Stimulated activated CD4-positive, alpha-beta T cell treated with anti-CD3 and anti-CD28 coated beads, TNF-alpha, amount 100 ng/mL, for 1 hour (primary cell): Measurements from ENCODE around the gene DCTN2.

Experiments used
- DNase-seq, 3 donors: peaks; one replicate each; pipeline ENCODE4 v3.0.0-alpha.2; 2020; ENCODE audit warnings: low read depth in 3 of 3, low spot score in 1 of 3

DCTN2 gene

DNA sequence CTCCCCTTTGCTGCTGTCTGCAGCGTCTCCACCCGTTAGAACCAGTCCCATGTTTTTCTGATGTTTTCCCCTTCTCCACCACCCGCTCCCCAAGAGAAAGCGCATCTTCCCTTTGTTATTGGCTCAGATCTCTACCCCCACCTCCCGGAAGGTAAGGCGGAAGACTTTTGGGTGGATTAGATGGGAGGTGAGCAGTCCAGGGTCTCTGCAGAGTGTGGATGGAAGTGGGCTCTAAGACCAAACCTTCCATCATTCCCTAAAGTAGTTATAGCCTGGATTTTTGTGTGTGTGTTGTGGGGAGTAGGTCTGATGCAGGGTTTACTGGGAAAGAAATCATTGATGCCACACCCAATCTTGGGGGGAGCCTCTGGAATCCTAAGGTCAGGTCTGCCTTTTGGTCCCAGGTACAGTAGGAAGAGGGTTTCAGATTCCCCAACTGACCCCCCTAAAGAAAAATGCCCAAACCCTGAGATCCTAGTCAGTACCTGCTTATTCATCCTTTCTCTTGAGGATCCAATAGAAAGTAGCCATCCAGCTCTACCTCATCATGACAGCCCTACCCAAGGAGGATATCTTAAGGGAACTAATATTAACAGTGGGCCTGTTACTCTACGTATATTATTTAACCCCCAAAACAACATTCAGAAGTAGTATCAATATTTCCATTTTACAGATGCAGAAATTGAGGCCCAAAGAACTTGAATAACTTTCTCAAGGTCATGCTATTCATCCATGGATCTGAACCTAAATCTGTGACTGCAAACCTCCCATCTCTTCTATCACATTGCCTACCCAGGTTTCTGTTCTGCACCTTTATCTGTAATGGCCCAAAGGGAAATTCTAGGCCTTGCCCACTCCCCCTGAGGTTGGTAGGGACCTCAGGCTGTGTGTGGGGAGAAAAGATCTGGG, 3.9 kb upstream of the DCTN2 start:
- no peak for DNase-seq

DNA sequence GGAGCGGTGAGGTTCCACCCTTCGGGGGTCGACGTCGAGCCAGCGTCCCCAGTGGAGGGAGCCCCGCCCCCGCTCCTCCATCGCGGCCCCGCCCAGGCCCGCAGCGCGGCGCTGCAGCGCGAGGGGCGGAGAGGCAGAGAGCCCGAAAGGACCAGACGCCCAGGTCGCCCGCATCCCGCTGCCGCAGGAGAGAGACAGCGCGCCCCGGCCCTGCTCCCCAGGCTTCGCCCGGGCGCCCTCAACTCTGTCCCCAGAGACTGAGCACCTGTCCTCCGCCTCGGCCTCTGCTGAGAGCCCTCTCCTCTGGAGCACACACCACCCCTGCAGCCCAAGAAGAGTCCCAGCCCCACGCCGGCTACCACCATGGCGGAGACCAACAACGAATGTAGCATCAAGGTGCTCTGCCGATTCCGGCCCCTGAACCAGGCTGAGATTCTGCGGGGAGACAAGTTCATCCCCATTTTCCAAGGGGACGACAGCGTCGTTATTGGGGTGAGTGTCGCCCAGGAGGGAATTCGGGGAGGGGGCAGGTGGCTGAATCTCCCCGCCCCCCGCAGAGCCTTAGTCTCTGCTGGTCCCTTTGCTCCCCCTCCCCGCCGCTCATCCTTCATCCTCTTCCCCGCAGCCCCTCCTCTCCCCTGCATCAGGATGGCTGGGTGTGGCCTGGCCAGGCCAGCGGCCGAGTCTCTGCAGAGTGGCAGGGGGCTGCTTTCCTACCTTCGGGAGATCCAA, 3.1 kb upstream of the DCTN2 start, which contains the start of gene KIF5A:
Gene KIF5A (plus strand): TSS at position 136 of the 732 bp plus-strand sequence. CDS start 228 bp downstream, at position 364.
- DNase-seq = peak in 2 of 3 donors; percentile 14 to 41

DNA sequence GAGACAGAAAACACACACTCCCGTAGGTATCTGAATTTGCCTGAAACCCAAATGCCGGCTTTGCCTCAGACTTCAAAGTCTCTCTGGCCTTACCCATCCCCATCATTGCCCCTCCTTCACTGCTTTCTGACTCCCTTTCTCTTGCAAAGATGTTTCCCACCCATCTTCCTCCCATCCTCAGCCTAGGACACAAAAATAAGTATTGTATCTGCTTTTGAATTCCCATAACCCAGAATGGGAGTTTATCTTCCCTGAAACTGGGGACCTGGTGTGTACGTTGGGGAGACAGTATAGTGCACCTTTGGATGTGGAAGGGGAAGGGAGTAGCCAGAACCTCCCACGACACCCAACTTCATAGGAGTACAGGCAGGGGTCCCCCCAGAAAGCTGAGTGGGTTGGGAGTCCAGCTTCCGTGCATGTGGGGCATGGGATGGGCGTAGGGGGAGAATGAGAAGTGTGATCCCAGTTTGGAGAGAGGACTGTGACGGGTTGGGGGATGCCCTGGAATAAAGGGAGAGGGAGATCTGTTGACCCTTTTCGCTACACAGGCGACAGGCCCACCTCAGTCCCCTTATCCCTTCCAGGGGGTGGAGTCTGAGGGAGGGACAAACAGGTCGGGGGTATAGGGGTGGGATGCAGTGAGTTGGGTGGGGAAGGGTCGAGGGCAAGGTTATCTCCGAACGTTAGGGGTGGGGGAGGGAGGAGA, 2.4 kb upstream of the DCTN2 start:
- no peak for DNase-seq

DNA sequence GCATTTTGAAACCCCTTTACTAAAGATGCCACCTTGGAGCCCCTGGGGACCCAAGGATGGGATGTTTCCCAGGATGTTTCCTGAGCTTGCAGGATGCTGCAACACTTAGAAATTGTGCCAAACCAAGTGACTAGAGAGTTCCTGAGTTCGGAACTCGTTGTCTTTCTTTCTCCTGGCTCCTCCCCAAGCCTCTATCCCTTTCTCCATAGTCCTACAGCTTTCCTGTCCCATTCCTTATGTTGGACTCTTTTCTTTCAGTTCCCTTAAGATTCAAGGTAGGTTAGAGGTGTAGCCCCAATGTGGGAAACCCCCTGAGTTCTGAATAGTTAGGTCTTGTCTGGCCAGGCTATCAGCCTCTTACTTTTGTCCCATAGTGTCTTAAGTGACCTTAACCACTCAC, 1.5 kb upstream of the DCTN2 start:
- no peak for DNase-seq

DNA sequence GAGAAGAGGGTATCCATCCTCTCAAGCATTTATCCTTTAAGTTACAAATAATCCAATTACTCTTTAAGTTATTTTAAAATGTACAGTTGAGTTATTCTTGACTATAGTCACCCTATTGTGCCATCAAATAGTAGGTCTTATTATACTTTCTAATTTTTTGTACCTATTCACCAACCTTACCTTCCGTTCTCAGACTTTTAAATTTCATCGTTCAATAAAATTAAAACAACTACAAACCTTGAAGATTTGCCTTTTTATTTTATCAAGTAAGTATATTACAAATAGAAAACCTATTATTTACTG, 972 bp upstream of the DCTN2 start:
- DNase-seq = no peak

DNA sequence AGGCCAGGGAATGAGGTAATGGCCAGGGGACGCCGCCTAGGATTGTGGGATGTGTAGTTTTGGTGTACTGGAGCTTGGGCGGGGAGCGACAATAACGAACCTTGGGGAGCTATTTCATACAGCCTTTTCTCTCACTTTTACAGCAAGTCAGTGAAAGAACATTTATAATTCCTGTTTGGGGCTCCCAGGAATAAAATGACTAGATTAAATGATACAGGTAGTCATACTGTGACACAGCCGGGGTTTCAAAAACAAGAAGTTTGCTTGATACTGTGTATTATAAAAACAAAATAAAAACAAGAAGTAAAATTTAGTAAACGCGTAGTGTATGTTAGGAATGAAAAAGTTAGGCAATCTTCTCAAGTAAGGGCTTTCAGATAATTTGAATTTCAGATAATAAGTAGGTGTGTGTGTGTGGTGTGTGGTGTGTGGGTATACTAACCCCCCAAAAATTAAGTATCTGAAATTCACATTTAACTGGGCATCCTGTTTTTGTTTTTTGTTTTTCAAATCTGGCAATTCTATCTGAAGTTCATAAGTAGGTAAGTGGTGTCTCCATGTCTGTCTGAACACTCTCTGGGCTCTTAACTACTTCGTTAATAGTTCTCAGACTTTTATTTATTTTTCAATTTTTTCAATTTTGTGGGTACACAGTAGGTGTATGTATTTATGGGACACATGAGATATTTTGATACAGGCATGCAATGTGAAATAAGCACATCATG, 458 bp upstream of the DCTN2 start:
- no peak for DNase-seq

DNA sequence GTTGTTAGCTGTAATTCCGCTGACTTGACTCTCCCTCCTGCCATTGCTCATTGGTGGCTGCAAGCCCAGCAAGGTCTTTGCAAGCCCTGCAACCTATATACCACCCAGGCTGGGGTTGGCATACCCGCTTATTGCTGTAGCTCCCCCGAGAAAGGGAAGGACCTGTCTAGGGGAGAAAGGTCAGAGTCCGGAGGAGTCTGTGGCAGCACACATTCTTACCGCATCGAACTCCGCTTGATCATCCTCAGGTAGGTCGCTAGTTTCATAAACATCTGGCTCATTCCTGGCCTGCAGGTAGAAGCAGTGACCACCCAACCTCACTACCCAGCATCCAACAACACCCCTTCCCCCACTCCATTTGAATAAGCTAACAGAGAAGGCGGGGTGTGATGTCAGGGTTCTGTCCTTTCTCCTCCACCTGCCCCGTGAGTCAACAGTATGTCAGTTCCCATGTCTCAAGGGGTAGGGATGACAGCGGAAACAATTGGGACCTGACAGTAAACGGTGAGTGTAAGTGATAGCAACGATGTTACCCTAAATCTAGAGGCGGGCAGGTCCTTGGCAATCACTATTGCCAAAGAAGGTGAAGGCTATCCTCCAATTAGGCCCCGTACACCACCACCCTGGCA, 1.1 kb downstream of the DCTN2 start:
- DNase-seq = no peak

DNA sequence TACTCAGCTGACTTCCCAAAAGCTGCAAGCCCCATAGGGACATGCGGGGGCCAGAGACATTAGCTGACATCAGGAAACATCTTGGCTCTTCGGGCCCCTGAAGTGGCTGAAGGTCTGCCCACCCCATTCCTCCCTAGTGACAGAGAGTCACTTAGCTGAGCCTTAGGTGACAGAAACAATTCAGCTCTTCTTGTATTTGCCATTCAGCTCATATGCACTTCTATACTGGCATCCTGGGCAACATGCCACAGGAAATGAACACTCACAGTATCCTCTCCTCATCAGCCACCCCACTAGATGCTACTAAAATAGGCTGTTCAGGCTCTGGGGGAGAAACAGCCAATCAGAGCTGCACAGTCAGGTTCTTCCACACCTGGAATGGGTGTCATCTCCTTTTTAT, 3.4 kb downstream of the DCTN2 start:
- no peak for DNase-seq

DNA sequence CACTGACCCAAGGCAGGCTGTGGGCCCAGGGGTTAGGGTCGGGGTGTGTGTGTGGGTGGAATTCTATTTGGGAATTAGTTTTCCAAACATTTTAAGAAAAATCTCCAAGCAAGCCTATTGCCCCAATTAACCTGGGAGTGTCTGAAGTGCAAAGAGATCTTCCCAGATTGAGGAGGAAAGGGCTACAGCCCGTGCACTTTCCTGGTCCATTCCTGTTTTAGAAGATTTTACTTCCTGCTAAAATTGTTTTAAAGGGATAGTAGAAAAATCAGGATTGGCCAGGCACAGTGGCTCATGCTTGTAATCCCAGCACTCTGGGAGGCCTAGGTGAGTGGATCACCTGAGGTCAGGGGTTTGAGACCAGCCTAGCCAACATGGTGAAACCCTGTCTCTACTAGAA, 5.3 kb downstream of the DCTN2 start:
- no peak for DNase-seq

DNA sequence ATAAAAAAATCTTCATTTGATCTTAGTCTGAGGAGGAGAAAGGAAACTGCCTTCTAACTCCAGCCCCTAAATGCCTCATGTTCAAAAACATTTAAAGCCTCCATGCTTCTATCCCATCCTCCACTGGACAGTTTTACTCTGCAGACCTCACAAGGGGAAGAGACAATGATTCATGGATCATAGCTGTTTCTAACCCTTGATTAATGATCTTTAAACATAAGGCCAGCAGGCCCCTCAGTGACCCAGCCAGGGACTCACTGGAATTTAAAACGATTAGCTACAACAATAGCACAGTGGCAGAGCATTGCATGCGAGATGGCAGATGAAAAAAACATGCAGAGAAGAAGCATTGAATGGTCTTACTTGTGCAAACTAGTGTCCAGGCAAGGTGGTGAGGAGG, 6.0 kb downstream of the DCTN2 start:
- no peak for DNase-seq

DNA sequence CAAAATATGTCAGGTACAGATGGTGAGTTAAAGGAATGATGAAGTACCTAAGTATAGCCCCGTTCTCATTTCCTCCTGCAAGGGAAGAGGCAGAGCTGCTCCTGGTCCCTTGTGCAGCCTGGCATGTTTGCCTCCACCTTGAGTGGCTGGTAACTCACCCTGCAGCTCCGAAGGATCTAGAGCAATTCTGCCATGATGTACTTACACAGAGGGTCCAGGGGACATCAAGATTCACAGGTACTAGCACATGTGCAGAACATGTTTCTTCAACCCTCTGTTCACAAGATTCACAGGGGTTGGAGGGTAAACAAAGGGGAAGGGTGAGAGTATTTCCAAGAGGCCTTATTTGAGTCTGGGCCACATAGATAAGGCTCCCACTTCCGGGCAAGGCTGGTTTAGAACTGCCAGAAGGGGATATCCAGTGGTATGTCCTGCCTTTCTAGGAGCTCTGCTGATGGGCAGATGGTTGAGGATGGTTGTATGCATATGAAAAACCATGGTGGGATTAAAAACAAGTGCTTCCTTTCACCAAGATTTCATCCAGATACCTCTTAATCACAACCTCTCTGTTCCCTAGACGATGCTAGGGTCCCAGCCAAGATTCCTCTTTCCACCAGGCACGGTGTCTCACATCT, 7.7 kb downstream of the DCTN2 start:
- DNase-seq = no peak

DNA sequence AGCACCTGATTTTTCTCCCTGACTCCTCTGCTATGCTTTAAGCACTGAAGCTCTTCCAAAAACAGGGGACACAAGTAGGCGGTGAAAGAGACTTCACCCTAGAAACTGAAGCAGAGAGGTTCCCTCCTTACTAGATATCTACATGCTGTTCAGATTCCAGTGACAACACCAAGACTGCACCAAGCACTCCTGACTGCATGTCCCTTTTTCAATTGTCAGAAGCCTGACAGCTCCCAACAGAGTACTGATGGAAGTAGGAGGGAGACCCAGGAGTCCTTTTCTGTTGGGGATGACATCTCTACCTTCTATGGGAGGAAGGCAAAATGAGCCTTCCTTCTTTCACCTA, 10.4 kb downstream of the DCTN2 start:
- no peak for DNase-seq

DNA sequence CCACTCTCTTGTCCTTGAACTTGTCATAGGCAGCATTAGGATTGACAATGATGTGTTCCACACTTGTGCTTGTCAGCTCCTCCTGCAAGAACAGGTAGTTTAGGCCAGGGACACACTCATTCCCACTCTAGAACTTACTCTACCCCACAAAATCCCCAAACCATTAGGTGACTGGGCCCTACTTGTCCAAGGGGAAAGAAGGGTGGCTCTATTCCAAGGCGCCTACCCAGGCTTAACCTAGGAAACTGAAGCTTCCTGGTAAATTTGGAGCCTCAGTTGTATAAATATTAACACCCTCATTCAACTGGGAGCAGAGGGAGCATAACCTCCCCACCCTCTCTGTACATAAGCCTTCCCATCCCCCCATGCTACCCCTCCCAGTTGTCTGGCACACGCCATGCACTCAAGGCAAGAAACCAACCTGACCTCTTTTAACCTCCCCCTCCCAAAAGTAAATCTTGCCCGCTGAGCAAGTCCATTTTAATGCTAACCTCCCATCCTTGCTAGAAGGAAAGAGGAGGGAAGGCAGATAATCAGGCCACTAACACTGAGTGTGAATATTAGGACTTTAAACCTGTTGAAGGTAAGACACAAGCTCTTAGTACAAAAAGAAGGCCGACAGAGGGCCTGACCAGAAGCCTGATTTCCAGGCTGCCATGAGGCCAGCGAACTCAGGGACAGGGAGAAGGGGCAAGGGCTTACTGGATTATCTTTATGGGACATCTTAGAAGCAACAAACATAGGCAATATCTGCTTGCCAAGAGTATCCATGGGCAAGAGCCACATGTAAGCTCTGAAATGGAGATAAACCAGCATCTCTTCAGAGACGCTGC, 11.0 kb downstream of the DCTN2 start:
- no peak for DNase-seq

DNA sequence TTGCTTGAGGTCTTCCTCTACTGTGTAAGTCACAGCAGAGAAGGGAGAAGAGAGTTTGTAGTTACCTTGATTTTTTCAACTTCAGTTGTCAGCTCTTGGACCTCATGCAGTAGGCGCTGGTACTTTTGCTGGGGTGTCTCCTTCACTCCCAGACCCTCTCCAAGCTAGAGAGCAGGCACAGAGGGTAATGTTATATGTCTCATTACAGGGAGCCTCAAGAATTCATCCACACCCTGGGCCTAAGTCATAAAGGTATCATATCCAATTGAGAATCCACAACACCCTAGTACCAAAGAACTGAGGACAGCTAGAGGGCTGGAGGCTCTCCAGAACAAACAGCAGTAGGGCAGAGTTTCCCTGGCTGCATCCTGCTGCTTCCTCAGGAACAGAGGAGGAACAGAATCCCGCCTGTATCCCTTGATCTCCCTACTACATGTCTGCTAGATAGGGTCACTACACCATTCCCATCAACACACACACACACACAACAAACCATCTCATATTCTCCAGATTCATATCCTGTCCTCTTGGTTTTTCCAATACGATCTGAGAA, 11.9 kb downstream of the DCTN2 start:
- DNase-seq = no peak

DNA sequence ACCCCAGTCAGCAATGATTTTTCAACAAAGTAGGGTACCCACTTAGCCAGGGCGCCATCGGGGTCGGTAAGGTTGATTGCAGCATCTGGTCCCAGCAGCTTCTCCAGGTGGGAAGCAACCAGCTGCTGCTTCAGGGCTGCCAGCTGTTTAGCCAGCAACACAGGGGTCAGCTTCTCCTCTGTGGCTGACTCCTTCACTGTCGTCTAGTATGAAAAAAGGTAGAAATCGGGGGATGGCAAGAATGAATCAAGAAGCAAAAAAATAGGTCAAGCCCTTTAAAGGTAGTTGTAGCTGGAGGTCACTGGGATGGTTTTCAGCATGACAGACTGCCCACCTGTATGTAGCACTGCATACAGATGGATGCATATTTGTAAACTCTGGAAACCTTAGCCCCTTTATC, 12.7 kb downstream of the DCTN2 start:
- no peak for DNase-seq

DNA sequence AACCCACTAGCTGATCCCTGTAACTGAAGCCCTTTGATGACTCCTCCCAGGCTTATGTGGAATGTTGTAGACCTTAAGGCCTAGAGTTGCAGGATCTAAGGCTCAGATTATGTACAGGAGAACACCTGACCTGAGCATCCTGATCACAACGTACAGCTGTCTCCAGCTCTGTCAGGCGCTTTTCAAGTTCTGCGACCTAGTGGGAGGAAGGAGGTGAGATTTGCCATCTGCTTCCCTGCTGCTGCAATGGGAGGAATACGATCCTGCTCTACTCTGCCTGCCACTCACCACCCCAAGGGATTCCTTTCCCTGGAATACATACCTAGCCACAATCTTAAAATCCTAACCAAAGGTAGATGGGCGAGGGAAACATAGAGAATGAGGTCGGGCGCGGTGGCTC, 13.9 kb downstream of the DCTN2 start:
- DNase-seq = no peak

DNA sequence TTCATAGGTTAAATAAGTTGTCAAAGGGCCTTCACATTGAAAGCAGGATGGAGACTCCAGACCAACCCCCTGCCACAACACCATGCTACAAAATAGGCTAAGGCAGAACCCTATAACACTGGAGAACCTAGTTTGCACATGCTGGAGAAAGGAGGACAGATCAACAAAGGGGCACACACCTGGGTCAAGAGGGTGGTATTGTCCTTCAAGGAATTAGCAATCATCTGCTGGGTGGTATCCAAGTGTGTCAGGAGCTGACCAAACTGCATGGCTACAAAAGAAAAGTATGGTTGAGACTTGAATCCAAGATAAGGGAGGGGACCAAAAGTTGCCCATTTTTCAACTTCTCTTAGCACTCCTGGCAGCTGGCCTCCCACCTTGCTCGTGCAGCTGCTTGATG, 15.2 kb downstream of the DCTN2 start:
- no peak for DNase-seq

DNA sequence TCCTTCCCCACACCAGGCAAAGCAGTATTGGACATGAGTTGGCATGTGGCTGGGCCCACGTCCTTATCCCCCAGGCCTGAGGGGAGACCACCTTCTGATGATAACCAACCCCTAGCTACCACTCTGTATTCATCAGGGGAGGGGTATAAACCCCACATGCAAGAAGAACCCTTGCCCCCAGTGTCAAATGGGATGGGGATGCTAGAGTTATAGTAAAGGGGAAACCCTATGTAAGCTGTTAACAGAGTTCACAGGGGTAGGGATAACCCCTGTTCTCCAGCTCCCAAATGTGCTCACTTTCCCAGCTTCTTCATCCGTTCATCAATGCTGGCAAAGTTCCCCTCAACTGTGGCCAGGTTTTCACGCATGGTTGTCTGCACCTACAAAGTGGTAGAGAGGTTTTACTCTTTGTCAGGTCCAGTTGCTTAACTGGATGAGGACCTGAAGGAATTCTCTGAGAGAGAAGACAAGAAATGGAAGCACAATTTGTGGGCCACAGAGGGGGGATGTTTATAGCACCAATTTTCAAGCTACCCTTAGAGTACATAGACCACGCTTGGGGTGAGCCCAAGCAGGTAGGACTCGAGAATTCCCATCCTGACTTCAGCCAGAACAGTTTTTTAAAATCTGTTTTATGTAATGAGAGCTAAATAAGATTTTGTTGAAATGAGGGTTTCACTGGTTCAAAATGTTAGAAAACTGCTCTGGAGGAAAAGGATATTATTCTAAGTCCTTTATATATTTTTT, 16.4 kb downstream of the DCTN2 start:
- no peak for DNase-seq

DNA sequence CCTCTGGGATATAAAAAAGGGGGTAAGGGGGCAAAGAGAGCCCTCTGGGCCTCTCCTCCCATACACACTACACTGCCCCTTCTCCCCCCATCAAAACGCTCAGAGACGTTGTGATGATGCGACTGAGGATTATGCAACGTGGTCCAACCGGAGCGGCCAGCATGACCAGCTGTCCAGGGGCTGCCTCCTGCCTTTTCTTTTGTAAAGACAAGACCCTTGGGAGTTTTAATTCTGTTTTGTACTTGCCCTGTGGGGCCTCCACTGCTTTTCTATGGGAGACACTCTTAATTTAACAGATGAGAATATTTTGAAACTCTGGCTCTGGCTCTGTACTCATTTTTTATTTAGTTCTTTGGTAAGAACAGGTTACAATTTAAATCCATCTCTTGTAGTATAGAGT, 17.2 kb downstream of the DCTN2 start:
- DNase-seq = no peak
